ENCODE data around the gene SLC22A1.

Gene SLC22A1

DNA sequence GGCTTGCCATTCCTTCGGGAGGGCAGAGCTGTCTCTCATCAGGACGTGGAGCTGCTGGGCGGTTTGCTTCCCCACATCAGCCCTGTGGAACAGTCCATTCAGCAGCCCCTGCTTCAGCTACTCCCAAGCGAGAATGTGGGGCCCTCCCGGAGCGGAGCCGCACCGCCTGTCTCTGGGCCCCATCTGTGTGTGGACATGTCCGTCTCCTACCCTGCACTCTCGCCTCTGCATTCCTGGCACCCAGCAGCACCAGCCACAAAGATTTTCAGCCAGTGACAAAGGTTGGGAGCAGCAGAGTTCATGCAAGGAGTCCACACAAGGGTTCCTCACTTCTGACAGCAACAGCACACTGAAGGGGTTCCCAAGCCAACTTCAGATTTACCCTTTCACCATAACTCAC lies 29.0 kb upstream of the SLC22A1 start:
- Histone ChIP-seq H3K4me3 (ENCODE audit: low read depth, low read length) (no peak overlapping the region), H3K79me2 (no peaks in the 10 kb centered on the region), H3K9ac (no peak overlapping the region), H2AFZ (no peak overlapping the region), H3K36me3 (ENCODE audit: control insufficient read depth, insufficient read depth, low read length) (no peaks in the 10 kb centered on the region), H3K27ac (no peak overlapping the region), H3K4me1 (no peaks in the 10 kb centered on the region), H3K4me2 (ENCODE audit: low read length) (no peak overlapping the region), H3K9me3 (ENCODE audit: control insufficient read depth, low read length) (no peaks in the 10 kb centered on the region), H3K27me3 (ENCODE audit: control insufficient read depth, insufficient read depth, low read length) (no peaks in the 10 kb centered on the region)
- TF ChIP-seq, protein P1, sequence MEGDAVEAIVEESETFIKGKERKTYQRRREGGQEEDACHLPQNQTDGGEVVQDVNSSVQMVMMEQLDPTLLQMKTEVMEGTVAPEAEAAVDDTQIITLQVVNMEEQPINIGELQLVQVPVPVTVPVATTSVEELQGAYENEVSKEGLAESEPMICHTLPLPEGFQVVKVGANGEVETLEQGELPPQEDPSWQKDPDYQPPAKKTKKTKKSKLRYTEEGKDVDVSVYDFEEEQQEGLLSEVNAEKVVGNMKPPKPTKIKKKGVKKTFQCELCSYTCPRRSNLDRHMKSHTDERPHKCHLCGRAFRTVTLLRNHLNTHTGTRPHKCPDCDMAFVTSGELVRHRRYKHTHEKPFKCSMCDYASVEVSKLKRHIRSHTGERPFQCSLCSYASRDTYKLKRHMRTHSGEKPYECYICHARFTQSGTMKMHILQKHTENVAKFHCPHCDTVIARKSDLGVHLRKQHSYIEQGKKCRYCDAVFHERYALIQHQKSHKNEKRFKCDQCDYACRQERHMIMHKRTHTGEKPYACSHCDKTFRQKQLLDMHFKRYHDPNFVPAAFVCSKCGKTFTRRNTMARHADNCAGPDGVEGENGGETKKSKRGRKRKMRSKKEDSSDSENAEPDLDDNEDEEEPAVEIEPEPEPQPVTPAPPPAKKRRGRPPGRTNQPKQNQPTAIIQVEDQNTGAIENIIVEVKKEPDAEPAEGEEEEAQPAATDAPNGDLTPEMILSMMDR (IDR thresholded peaks at IDR 0.05), result no peak

DNA sequence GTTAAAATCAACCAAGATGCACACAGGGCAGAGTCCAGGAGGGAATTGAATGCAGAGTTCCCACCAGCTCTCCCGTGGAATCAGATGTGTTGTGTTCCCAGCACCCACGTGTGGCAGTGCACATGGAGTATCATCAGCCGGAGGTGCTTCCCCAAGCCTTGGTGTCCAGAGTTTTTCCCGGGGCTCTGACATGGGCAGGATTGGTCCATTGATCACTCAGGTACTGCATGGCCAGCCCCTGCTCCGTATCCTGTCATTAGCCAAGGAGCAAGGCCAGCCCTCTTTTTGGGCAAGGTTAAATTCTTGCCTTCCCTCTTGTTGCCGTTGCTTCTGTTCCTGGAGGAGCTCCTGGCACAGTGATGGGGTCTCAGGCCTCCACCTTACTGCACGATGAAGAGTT lies 28.6 kb upstream of the SLC22A1 start:
- H3K9ac ChIP-seq, result no peak overlapping the region
- TF ChIP-seq, protein P1 (IDR thresholded peaks at IDR 0.05), result no peak
- no peaks in the 10 kb centered on the region for H3K9me3 ChIP-seq (ENCODE audit: control insufficient read depth, low read length)
- no peaks in the 10 kb centered on the region for H3K4me1 ChIP-seq
- no peaks in the 10 kb centered on the region for H3K36me3 ChIP-seq (ENCODE audit: control insufficient read depth, insufficient read depth, low read length)
- no peak overlapping the region for H3K27ac ChIP-seq
- no peaks in the 10 kb centered on the region for H3K79me2 ChIP-seq
- H3K4me2 ChIP-seq (ENCODE audit: low read length), result no peak overlapping the region
- no peak overlapping the region for H2AFZ ChIP-seq
- H3K4me3 ChIP-seq (ENCODE audit: low read depth, low read length), result no peak overlapping the region
- H3K27me3 ChIP-seq (ENCODE audit: control insufficient read depth, insufficient read depth, low read length), result no peaks in the 10 kb centered on the region

DNA sequence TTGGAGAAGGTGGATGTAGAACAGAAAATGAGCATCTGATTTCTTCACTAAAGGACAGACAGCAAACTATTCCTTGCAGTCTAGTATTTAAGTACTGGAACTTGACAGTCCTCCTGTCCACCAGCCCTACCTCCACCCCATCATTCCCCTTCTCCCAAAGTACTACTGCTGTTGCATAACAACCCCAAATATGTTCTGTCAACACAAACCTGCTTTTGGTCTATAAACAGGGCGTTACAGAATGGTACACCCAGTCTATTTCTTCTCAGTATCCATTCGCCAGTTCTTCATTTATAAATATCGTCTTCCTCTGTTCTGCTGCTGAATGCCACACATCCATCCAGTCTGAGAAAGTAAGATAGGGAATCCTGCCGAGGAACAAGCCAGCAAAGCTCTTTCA lies 27.7 kb upstream of the SLC22A1 start:
- Histone ChIP-seq H3K9ac (no peak overlapping the region), H3K27ac (no peak overlapping the region), H3K79me2 (no peaks in the 10 kb centered on the region), H3K4me1 (no peaks in the 10 kb centered on the region), H3K36me3 (ENCODE audit: control insufficient read depth, insufficient read depth, low read length) (no peaks in the 10 kb centered on the region), H3K27me3 (ENCODE audit: control insufficient read depth, insufficient read depth, low read length) (no peaks in the 10 kb centered on the region), H3K4me2 (ENCODE audit: low read length) (no peak overlapping the region), H2AFZ (no peak overlapping the region), H3K9me3 (ENCODE audit: control insufficient read depth, low read length) (no peaks in the 10 kb centered on the region), H3K4me3 (ENCODE audit: low read depth, low read length) (no peak overlapping the region)
- TF ChIP-seq, protein P1 (IDR thresholded peaks at IDR 0.05), result no peak

GRCh38 chr6:160095146-160095845 lies 26.3 kb upstream of the SLC22A1 start:
- no peaks in the 10 kb centered on the region for H3K27me3 ChIP-seq (ENCODE audit: control insufficient read depth, insufficient read depth, low read length)
- no peak overlapping the region for H3K9ac ChIP-seq
- H3K9me3 ChIP-seq (ENCODE audit: control insufficient read depth, low read length), result no peaks in the 10 kb centered on the region
- H2AFZ ChIP-seq, result no peak overlapping the region
- no peaks in the 10 kb centered on the region for H3K4me1 ChIP-seq
- H3K27ac ChIP-seq, result no peak overlapping the region
- TF ChIP-seq, protein P1 (IDR thresholded peaks at IDR 0.05), result no peak
- no peaks in the 10 kb centered on the region for H3K79me2 ChIP-seq
- H3K4me3 ChIP-seq (ENCODE audit: low read depth, low read length), result no peak overlapping the region
- no peak overlapping the region for H3K4me2 ChIP-seq (ENCODE audit: low read length)
- no peaks in the 10 kb centered on the region for H3K36me3 ChIP-seq (ENCODE audit: control insufficient read depth, insufficient read depth, low read length)
